OCI-LY1 (cell line): Measurements from ENCODE around the gene RAPGEF1.

Experiments used
- CTCF ChIP-seq: fragments of 200-600 bp; sonication (generic), shearing (Covaris generic); IDR thresholded peaks from 2 replicates; pipeline ENCODE4 v1.5.1; 2017; ENCODE audit warnings: mild to moderate bottlenecking, antibody characterized with exemption, low read length, moderate library complexity, mixed read lengths
- EZH2 ChIP-seq: fragments of 200-600 bp; sonication (generic), shearing (Covaris generic); IDR thresholded peaks from 2 replicates; pipeline ENCODE4 v1.8.0; 2017; ENCODE audit warnings: borderline replicate concordance, mixed run types, mild to moderate bottlenecking, antibody characterized with exemption, low read length, moderate library complexity, mixed read lengths

- TF ChIP-seq CTCF (no peak), EZH2 (no peak)
Measured at GRCh38 chr9:131620764-131621520, 118.9 kb downstream of the RAPGEF1 start.
